ENCODE results near the gene ZNF224. TPM values are rescaled to one million over a fixed set of nuclear protein-coding genes. Genes with fewer than 3 reads are reported as not detected.

Gene ZNF224
- 12.4 TPM for polyA plus RNA-seq

- Mint-ChIP-seq H3K36me3 (peaks cover 20% of the 10 kb centered on the region), H3K4me3 (peak within 1 kb of the TSS; percentile 79 to 100 (median 98)), H3K4me1 (peaks cover 11 to 15% (median 11%) of the 10 kb centered on the region in 3 donors), H3K27me3 (no peaks in the 10 kb centered on the region), H3K9me3 (peaks cover 0 to 4% (median 4%) of the 10 kb centered on the region in 3 donors), H3K27ac (peak within 1 kb of the TSS; percentile 86 to 91 (median 91))
Measured at GRCh38 chr19:44093931-44094765, at the start of gene ZNF224. TSS of gene ZNF224 (plus strand) at chr19:44094361. CDS start at chr19:44097874, 3,513 bp downstream.

- peak overlapping the region; percentile 92 to 97 (median 94) for H3K4me3 Mint-ChIP-seq
- H3K27me3 Mint-ChIP-seq: peaks cover 3% of the 10 kb centered on the region
- peaks cover 11 to 16% (median 14%) of the 10 kb centered on the region in 3 donors for H3K4me1 Mint-ChIP-seq
- peaks cover 11 to 40% (median 26%) of the 10 kb centered on the region in 3 donors for H3K9me3 Mint-ChIP-seq
- H3K27ac Mint-ChIP-seq: peak overlapping the region in 1 of 3 donors; percentile 66
- peaks cover 2% of the 10 kb centered on the region for H3K36me3 Mint-ChIP-seq
Measured at GRCh38 chr19:44050740-44051649, 43.2 kb upstream of the ZNF224 start.

GRCh38 chr19:44051650-44052402, 42.3 kb upstream of the ZNF224 start, which contains the start of gene ZNF223:
TSS of gene ZNF223 (plus strand) at chr19:44052036. CDS start at chr19:44055177, 3,141 bp downstream.
- peaks cover 3% of the 10 kb centered on the region for H3K27me3 Mint-ChIP-seq
- peaks cover 2% of the 10 kb centered on the region for H3K36me3 Mint-ChIP-seq
- peak within 1 kb of the TSS in 2 of 3 donors; percentile 39 to 66 for H3K27ac Mint-ChIP-seq
- H3K9me3 Mint-ChIP-seq: peaks cover 12 to 37% (median 26%) of the 10 kb centered on the region in 3 donors
- H3K4me1 Mint-ChIP-seq: peaks cover 11 to 16% (median 14%) of the 10 kb centered on the region in 3 donors
- peak within 1 kb of the TSS; percentile 92 to 97 (median 94) for H3K4me3 Mint-ChIP-seq

- peaks cover 3% of the 10 kb centered on the region for H3K27me3 Mint-ChIP-seq
- peaks cover 12% of the 10 kb centered on the region for H3K36me3 Mint-ChIP-seq
- H3K4me3 Mint-ChIP-seq: no peak overlapping the region
- H3K4me1 Mint-ChIP-seq: peaks cover 10 to 14% (median 12%) of the 10 kb centered on the region in 3 donors
- H3K9me3 Mint-ChIP-seq: peaks cover 10 to 37% (median 22%) of the 10 kb centered on the region in 3 donors
- H3K27ac Mint-ChIP-seq: no peak overlapping the region
Measured at GRCh38 chr19:44055870-44056269, 38.3 kb upstream of the ZNF224 start.

- Mint-ChIP-seq H3K9me3 (peaks cover 12 to 39% (median 23%) of the 10 kb centered on the region in 3 donors), H3K4me3 (no peak overlapping the region), H3K4me1 (no peaks in the 10 kb centered on the region), H3K27me3 (no peaks in the 10 kb centered on the region), H3K36me3 (peaks cover 9% of the 10 kb centered on the region), H3K27ac (no peak overlapping the region)
Measured at GRCh38 chr19:44059229-44059628, 34.9 kb upstream of the ZNF224 start.

- Mint-ChIP-seq H3K4me1 (no peaks in the 10 kb centered on the region), H3K27ac (peak overlapping the region in 1 of 3 donors; percentile 65), H3K4me3 (peak overlapping the region in 1 of 4 donors; percentile 6), H3K9me3 (peaks cover 7 to 36% (median 18%) of the 10 kb centered on the region in 3 donors), H3K36me3 (peaks cover 13% of the 10 kb centered on the region), H3K27me3 (no peaks in the 10 kb centered on the region)
Measured at GRCh38 chr19:44061038-44061437, 33.1 kb upstream of the ZNF224 start.

GRCh38 chr19:44066305-44066704, 27.9 kb upstream of the ZNF224 start:
- H3K4me1 Mint-ChIP-seq: peaks cover 3 to 4% (median 3%) of the 10 kb centered on the region in 3 donors
- no peak overlapping the region for H3K27ac Mint-ChIP-seq
- H3K36me3 Mint-ChIP-seq: peaks cover 9% of the 10 kb centered on the region
- peaks cover 16 to 54% (median 23%) of the 10 kb centered on the region in 3 donors for H3K9me3 Mint-ChIP-seq
- no peaks in the 10 kb centered on the region for H3K27me3 Mint-ChIP-seq
- no peak overlapping the region for H3K4me3 Mint-ChIP-seq

GRCh38 chr19:44069415-44069814, 24.7 kb upstream of the ZNF224 start:
- H3K27me3 Mint-ChIP-seq: no peaks in the 10 kb centered on the region
- H3K4me3 Mint-ChIP-seq: no peak overlapping the region
- H3K36me3 Mint-ChIP-seq: peaks cover 9% of the 10 kb centered on the region
- peaks cover 17 to 20% (median 17%) of the 10 kb centered on the region in 3 donors for H3K4me1 Mint-ChIP-seq
- peaks cover 17 to 42% (median 22%) of the 10 kb centered on the region in 3 donors for H3K9me3 Mint-ChIP-seq
- H3K27ac Mint-ChIP-seq: no peak overlapping the region

- no peaks in the 10 kb centered on the region for H3K27me3 Mint-ChIP-seq
- H3K4me3 Mint-ChIP-seq: peak within 1 kb of the TSS; percentile 88 to 99 (median 94)
- H3K4me1 Mint-ChIP-seq: peaks cover 17 to 20% (median 20%) of the 10 kb centered on the region in 3 donors
- peaks cover 5 to 22% (median 22%) of the 10 kb centered on the region in 3 donors for H3K9me3 Mint-ChIP-seq
- H3K36me3 Mint-ChIP-seq: peaks cover 5% of the 10 kb centered on the region
- H3K27ac Mint-ChIP-seq: peak within 1 kb of the TSS; percentile 8 to 95 (median 60)
Measured at GRCh38 chr19:44071824-44072542, 22.2 kb upstream of the ZNF224 start, which contains the start of gene ZNF284. TSS of gene ZNF284 (plus strand) at chr19:44072159. CDS start at chr19:44076390, 4,231 bp downstream.

- H3K27ac Mint-ChIP-seq: no peak overlapping the region
Measured at GRCh38 chr19:44072543-44073401, 21.4 kb upstream of the ZNF224 start.

GRCh38 chr19:44076325-44076724, 17.8 kb upstream of the ZNF224 start:
- Mint-ChIP-seq H3K4me1 (peaks cover 14 to 17% (median 16%) of the 10 kb centered on the region in 3 donors), H3K36me3 (peaks cover 3% of the 10 kb centered on the region), H3K4me3 (no peak overlapping the region), H3K27me3 (no peaks in the 10 kb centered on the region), H3K9me3 (peaks cover 0 to 8% (median 3%) of the 10 kb centered on the region in 3 donors), H3K27ac (no peak overlapping the region)

More at GRCh38 chr19:44072543-44073401, 21.4 kb upstream of the ZNF224 start:
- H3K9me3 Mint-ChIP-seq: peaks cover 5 to 21% (median 18%) of the 10 kb centered on the region in 3 donors
- H3K36me3 Mint-ChIP-seq: peaks cover 5% of the 10 kb centered on the region
- peak overlapping the region; percentile 88 to 99 (median 94) for H3K4me3 Mint-ChIP-seq
- peaks cover 17 to 20% (median 20%) of the 10 kb centered on the region in 3 donors for H3K4me1 Mint-ChIP-seq
- H3K27me3 Mint-ChIP-seq: no peaks in the 10 kb centered on the region

- Mint-ChIP-seq H3K9me3 (peaks cover 0 to 1% (median 1%) of the 10 kb centered on the region in 3 donors), H3K4me1 (peaks cover 8 to 14% (median 11%) of the 10 kb centered on the region in 3 donors), H3K4me3 (peak overlapping the region in 1 of 4 donors; percentile 79), H3K36me3 (peaks cover 4% of the 10 kb centered on the region), H3K27ac (no peak overlapping the region), H3K27me3 (no peaks in the 10 kb centered on the region)
Measured at GRCh38 chr19:44092108-44092507, 2.1 kb upstream of the ZNF224 start.

Measured in IgD-negative memory B cell (primary cell).